ENCODE data around the gene SBK2. TPM values are rescaled to one million over a fixed set of nuclear protein-coding genes. Genes with fewer than 3 reads are reported as not detected.

The SBK2 gene
- total RNA-seq, 1 donor from 2014 or later: 0.56 TPM

DNA sequence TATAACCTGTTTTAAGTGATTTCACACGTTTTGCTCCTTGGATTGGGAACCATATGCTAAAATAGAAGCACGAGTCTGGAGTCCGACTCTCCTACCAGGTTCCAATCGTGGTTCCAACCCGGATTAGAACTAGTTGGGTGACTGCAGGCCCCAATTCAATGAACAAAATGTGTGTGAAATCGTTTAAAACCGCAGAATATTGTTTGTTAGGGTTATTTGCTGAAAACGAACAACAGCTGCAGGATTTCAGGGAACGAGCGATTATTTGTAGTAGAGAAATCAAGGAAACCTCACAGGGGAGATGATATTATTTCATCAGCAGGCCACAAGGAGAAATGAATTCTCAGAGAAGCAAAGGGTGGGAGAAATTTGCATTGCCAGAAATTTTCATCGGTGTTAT lies 32.0 kb downstream of the SBK2 start:
- H3K9me3 Mint-ChIP-seq: no peaks in the 10 kb centered on the region
- H3K4me3 Mint-ChIP-seq: no peak overlapping the region
- no peak for DNase-seq (ENCODE audit: low spot score in 2 of 2, unreplicated experiment in 2 of 2)
- peaks cover 25% of the 10 kb centered on the region for H3K27me3 Mint-ChIP-seq (ENCODE audit: low read depth)
- H3K27ac Mint-ChIP-seq: no peak overlapping the region
- TF ChIP-seq, protein P1, sequence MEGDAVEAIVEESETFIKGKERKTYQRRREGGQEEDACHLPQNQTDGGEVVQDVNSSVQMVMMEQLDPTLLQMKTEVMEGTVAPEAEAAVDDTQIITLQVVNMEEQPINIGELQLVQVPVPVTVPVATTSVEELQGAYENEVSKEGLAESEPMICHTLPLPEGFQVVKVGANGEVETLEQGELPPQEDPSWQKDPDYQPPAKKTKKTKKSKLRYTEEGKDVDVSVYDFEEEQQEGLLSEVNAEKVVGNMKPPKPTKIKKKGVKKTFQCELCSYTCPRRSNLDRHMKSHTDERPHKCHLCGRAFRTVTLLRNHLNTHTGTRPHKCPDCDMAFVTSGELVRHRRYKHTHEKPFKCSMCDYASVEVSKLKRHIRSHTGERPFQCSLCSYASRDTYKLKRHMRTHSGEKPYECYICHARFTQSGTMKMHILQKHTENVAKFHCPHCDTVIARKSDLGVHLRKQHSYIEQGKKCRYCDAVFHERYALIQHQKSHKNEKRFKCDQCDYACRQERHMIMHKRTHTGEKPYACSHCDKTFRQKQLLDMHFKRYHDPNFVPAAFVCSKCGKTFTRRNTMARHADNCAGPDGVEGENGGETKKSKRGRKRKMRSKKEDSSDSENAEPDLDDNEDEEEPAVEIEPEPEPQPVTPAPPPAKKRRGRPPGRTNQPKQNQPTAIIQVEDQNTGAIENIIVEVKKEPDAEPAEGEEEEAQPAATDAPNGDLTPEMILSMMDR (IDR thresholded peaks at IDR 0.05; ENCODE audit: unreplicated experiment): no peak
- no peaks in the 10 kb centered on the region for H3K36me3 Mint-ChIP-seq
- no peaks in the 10 kb centered on the region for H3K4me1 Mint-ChIP-seq

DNA sequence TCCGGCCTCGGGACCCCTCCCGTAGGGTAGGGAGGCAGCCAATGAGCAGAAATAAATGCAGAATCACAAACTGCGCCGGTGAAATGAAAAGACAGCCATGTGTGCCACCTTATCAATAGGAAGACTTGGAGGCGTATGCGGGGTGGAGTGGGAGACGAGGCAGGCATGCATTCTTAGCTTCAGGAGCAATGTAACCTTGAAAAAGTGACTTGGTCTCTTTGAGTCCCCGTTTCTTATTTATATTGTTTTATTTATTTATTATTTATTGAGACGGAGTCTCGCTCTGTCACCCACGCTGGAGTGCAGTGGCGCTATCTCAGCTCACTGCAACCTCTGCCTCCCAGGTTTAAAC lies 32.7 kb downstream of the SBK2 start:
- Mint-ChIP-seq H3K27ac (no peak overlapping the region), H3K27me3 (ENCODE audit: low read depth) (peaks cover 24% of the 10 kb centered on the region), H3K36me3 (no peaks in the 10 kb centered on the region), H3K9me3 (no peaks in the 10 kb centered on the region), H3K4me3 (peak overlapping the region; percentile 51), H3K4me1 (peaks cover under 1% of the 10 kb centered on the region)
- DNase-seq (ENCODE audit: low spot score in 2 of 2, unreplicated experiment in 2 of 2): no peak
- TF ChIP-seq, protein P1 (IDR thresholded peaks at IDR 0.05; ENCODE audit: unreplicated experiment): peak; percentile 62

DNA sequence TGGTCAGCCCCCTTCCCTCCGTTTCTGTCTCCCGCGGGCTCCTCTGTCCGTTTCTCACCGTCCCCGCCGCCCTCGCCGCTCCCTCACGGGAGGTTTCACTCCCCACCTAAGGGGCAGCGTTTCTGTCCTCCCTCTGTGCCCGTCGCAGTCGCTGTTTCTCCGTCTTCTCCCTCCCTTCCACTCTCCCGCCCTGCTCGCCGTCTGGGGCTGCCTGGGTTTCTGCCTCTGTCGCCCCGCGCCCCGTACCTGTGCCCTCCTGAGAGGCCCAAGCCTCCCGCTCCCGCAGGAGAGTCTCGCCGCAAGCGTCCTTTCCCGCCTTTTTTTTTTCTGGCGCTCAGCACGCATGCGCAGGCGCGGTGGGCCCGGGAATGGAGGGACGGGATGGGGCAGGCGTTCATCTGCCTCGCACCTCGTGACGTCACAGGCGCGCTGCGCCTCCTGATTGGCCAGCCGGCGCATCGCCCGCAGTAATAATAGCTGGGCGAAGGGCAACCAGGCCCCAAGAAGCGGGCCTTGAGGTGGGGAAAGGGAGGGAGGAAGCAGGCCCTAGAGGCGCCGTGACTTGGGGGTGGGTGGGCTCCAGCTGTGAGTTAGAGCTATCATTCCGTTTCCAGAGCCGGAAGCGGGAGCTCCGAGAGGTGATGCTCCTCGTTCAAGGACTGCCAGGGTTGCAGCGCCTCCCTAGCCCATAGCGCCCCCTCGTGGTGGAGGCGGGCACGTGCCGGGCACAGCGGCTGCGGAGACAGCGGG lies 33.3 kb downstream of the SBK2 start:
- peak; percentile 85 to 96 for DNase-seq (ENCODE audit: low spot score in 2 of 2, unreplicated experiment in 2 of 2)
- Mint-ChIP-seq H3K4me3 (peak overlapping the region; percentile 51), H3K27ac (no peak overlapping the region), H3K9me3 (no peaks in the 10 kb centered on the region), H3K4me1 (peaks cover 6% of the 10 kb centered on the region), H3K36me3 (no peaks in the 10 kb centered on the region), H3K27me3 (ENCODE audit: low read depth) (peaks cover 22% of the 10 kb centered on the region)
- TF ChIP-seq, protein P1 (IDR thresholded peaks at IDR 0.05; ENCODE audit: unreplicated experiment): peak; percentile 97

DNA sequence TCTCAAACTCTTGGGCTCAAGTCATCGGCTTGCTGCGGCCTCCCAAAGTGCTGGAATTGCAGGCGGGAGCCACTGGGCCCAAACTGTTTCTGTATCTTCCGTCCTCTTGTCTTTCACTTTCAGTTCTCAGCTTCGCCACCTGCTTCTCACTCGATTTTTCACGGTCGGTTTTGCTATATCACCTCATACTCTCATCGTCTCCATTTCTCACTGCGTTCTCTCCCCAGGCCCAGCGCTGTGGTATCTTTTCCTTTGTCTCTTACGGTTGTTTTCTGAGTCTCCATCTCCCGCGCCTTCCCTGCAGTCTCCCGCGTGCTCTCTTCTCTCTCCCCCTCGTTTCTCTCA lies 33.8 kb downstream of the SBK2 start:
- H3K9me3 Mint-ChIP-seq: no peaks in the 10 kb centered on the region
- H3K4me1 Mint-ChIP-seq: peaks cover 10% of the 10 kb centered on the region
- H3K27ac Mint-ChIP-seq: no peak overlapping the region
- no peak overlapping the region for H3K4me3 Mint-ChIP-seq
- no peaks in the 10 kb centered on the region for H3K36me3 Mint-ChIP-seq
- peaks cover 22% of the 10 kb centered on the region for H3K27me3 Mint-ChIP-seq (ENCODE audit: low read depth)
- TF ChIP-seq, protein P1 (IDR thresholded peaks at IDR 0.05; ENCODE audit: unreplicated experiment): no peak
- no peak for DNase-seq (ENCODE audit: low spot score in 2 of 2, unreplicated experiment in 2 of 2)

DNA sequence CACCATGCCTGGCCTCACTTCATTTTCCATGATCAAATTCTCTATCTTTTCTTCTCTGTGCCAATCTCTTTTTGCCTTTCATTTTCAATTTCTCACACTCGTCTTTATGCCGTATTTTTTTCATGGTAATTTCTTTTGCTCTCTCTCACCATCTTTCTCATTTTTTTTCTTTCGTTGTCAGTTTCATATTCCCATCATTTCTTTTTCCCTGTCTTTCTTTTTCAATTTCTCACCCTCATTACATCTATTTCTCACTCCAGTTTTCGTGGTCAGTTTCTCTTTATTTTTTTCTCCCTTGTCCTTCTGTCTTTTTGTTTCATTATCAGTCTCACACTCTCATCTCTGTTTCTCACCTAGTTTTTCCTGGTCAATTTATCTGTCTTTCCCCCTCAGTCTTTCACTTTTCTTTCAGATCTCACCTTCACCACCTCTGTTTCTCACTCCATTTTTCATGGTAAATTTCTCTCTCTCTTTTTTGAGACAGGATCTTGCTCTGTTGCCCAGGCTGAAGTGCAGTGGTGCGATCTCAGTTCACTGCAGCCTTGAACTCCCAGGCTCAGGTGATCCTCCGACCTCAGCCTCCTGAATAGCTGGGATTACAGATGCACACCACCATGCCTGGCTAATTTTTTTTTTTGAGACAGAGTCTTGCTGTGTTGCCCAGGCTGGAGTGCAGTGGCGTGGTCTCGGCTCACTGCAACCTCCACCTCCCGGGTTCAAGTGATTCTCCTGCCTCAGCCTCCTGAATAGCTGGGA lies 34.6 kb downstream of the SBK2 start:
- DNase-seq (ENCODE audit: low spot score in 2 of 2, unreplicated experiment in 2 of 2): no peak
- Mint-ChIP-seq H3K9me3 (no peaks in the 10 kb centered on the region), H3K36me3 (no peaks in the 10 kb centered on the region), H3K27ac (no peak overlapping the region), H3K4me3 (no peak overlapping the region), H3K4me1 (peaks cover 11% of the 10 kb centered on the region), H3K27me3 (ENCODE audit: low read depth) (peaks cover 22% of the 10 kb centered on the region)
- TF ChIP-seq, protein P1 (IDR thresholded peaks at IDR 0.05; ENCODE audit: unreplicated experiment): no peak
